HG03439 (cell line): ENCODE data around the gene IQSEC1.

ENCODE experiments used
- ATAC-seq: cut with Tn5 transposase; IDR thresholded peaks from one replicate; pipeline ENCODE4 v1.9.1; 2021; ENCODE audit warnings: mild to moderate bottlenecking, moderate library complexity; ENCODE audit not compliant: unreplicated experiment

The IQSEC1 gene

DNA sequence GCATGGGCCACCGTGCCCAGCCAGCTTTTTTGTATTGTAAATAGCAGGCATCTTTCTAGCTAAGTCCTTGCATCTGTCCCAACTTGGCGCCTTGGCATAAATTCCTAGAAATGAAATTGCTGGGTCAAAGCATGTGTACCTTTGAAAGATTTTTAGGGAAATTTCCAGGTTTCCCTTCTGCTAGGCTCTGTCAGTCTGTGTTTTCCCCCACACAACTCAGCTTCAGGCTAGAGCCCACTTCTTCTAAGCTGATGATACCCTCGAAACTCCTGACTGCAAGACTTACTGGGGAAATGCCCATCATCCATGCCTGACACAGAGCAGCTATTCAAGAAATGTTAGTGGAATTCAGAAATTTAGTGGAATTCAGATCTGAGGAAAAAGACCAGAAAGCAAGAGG, 221.0 kb downstream of the IQSEC1 start:
- ATAC-seq: no peak
